Karpas-422 (cell line): ENCODE results near the gene TUBGCP6. TPM values are rescaled to one million over a fixed set of nuclear protein-coding genes. Genes with fewer than 3 reads are reported as not detected.

Experiments
- DNase-seq: peaks from one replicate; pipeline ENCODE4 v3.0.0-alpha.2; 2015
- H2AFZ ChIP-seq: fragments of 200-600 bp; sonication (generic); 2 replicates; pipeline ENCODE4 v1.6.1; 2014; ENCODE audit warnings: antibody characterized with exemption, low read length, mixed read lengths
- H3K27ac ChIP-seq: fragments of 200-600 bp; sonication (generic); 2 replicates; pipeline ENCODE4 v1.5.1; 2014; ENCODE audit warnings: mild to moderate bottlenecking, low read length, moderate library complexity
- H3K27me3 ChIP-seq: fragments of 200-600 bp; sonication (generic); 2 replicates; pipeline ENCODE4 v1.6.1; 2014; ENCODE audit warnings: low read length, mixed read lengths
- H3K36me3 ChIP-seq: fragments of 200-600 bp; sonication (generic); 2 replicates; pipeline ENCODE4 v1.6.1; 2014; ENCODE audit warnings: low read length, mixed read lengths; ENCODE audit not compliant: insufficient read depth
- H3K4me1 ChIP-seq: fragments of 200-600 bp; sonication (generic); 2 replicates; pipeline ENCODE4 v1.6.1; 2014; ENCODE audit warnings: mild to moderate bottlenecking, low read length, mixed read lengths
- H3K4me2 ChIP-seq: fragments of 200-600 bp; sonication (generic); 2 replicates; pipeline ENCODE4 v1.6.1; 2014; ENCODE audit warnings: low read length, low read depth, mild to moderate bottlenecking; ENCODE audit not compliant: poor library complexity, severe bottlenecking
- H3K4me3 ChIP-seq: fragments of 200-600 bp; sonication (generic); 2 replicates; pipeline ENCODE4 v1.5.1; 2014; ENCODE audit warnings: mild to moderate bottlenecking, antibody characterized with exemption, low read length, mixed read lengths
- H3K79me2 ChIP-seq: fragments of 200-600 bp; sonication (generic); 2 replicates; pipeline ENCODE4 v1.6.1; 2014; ENCODE audit warnings: mild to moderate bottlenecking, low read length, mixed read lengths
- H3K9ac ChIP-seq: fragments of 200-600 bp; sonication (generic); 2 replicates; pipeline ENCODE4 v1.6.0; 2014; ENCODE audit warnings: low read length
- H3K9me2 ChIP-seq: fragments of 200-600 bp; sonication (generic), shearing (Covaris generic); replicated peaks from 2 replicates; pipeline ENCODE4 v1.6.0; 2014; ENCODE audit warnings: mild to moderate bottlenecking, low read length, moderate library complexity; ENCODE audit not compliant: insufficient read depth
- H3K9me3 ChIP-seq: fragments of 300-700, 200-600 bp; sonication (generic); 2 replicates; pipeline ENCODE4 v1.6.1; 2014; ENCODE audit warnings: low read length, mixed read lengths
- H4K20me1 ChIP-seq: fragments of 200-600 bp; sonication (generic); 2 replicates; pipeline ENCODE4 v1.6.1; 2014; ENCODE audit warnings: mild to moderate bottlenecking, antibody characterized with exemption, low read length, low read depth; ENCODE audit not compliant: insufficient read depth
- total RNA-seq: library from RNA; depleted of rRNA; stranded (reverse); fragments of >200 nt; shearing (Covaris generic); gene quantifications from 2 replicates; pipeline ENCODE4 v1.2.3, GENCODE V29; 2014; ENCODE audit warnings: low replicate concordance

Gene TUBGCP6
- total RNA-seq, 1 experiment from 2014 or later, result 16.9 TPM

GRCh38 chr22:50222508-50222907 lies 22.3 kb downstream of the TUBGCP6 start:
- Histone ChIP-seq H3K9ac (no peak overlapping the region), H4K20me1 (no peaks in the 10 kb centered on the region), H3K4me3 (no peak overlapping the region), H2AFZ (no peak overlapping the region), H3K9me3 (no peaks in the 10 kb centered on the region), H3K36me3 (peaks cover 6% of the 10 kb centered on the region), H3K4me1 (peaks cover 3% of the 10 kb centered on the region), H3K9me2 (no peaks in the 10 kb centered on the region), H3K79me2 (no peaks in the 10 kb centered on the region), H3K27me3 (no peaks in the 10 kb centered on the region), H3K27ac (no peak overlapping the region), H3K4me2 (no peak overlapping the region)
- no peak for DNase-seq

GRCh38 chr22:50221410-50222300 lies 23.2 kb downstream of the TUBGCP6 start:
- no peak overlapping the region for H3K4me3 ChIP-seq
- H3K9ac ChIP-seq, result no peak overlapping the region
- peaks cover 6% of the 10 kb centered on the region for H3K4me1 ChIP-seq
- no peak overlapping the region for H3K27ac ChIP-seq
- peak; percentile 64 for DNase-seq
- H3K79me2 ChIP-seq, result no peaks in the 10 kb centered on the region
- H3K9me2 ChIP-seq, result no peaks in the 10 kb centered on the region
- H3K4me2 ChIP-seq, result no peak overlapping the region
- H2AFZ ChIP-seq, result no peak overlapping the region
- no peaks in the 10 kb centered on the region for H3K9me3 ChIP-seq
- H3K36me3 ChIP-seq, result peaks cover 6% of the 10 kb centered on the region
- H3K27me3 ChIP-seq, result no peaks in the 10 kb centered on the region
- no peaks in the 10 kb centered on the region for H4K20me1 ChIP-seq

GRCh38 chr22:50220603-50221409 lies 24.0 kb downstream of the TUBGCP6 start:
- no peaks in the 10 kb centered on the region for H3K9me3 ChIP-seq
- H3K9ac ChIP-seq, result no peak overlapping the region
- no peaks in the 10 kb centered on the region for H4K20me1 ChIP-seq
- no peaks in the 10 kb centered on the region for H3K79me2 ChIP-seq
- H3K4me3 ChIP-seq, result no peak overlapping the region
- no peak overlapping the region for H2AFZ ChIP-seq
- no peaks in the 10 kb centered on the region for H3K27me3 ChIP-seq
- no peaks in the 10 kb centered on the region for H3K9me2 ChIP-seq
- H3K4me2 ChIP-seq, result no peak overlapping the region
- H3K4me1 ChIP-seq, result peaks cover 6% of the 10 kb centered on the region
- H3K36me3 ChIP-seq, result peaks cover 7% of the 10 kb centered on the region
- DNase-seq, result no peak
- no peak overlapping the region for H3K27ac ChIP-seq

- Histone ChIP-seq H3K9me2 (no peaks in the 10 kb centered on the region), H2AFZ (no peak overlapping the region), H3K36me3 (peaks cover 11% of the 10 kb centered on the region), H3K9ac (no peak overlapping the region), H3K79me2 (peaks cover 3% of the 10 kb centered on the region), H3K27ac (no peak overlapping the region), H3K9me3 (no peaks in the 10 kb centered on the region), H3K4me3 (no peak overlapping the region), H3K27me3 (no peaks in the 10 kb centered on the region), H3K4me2 (no peak overlapping the region), H3K4me1 (peaks cover 6% of the 10 kb centered on the region), H4K20me1 (peaks cover 2% of the 10 kb centered on the region; the same call in 1 of the 2 replicates)
- DNase-seq, result no peak
These were observed 24.8 kb downstream of the TUBGCP6 start for GRCh38 chr22:50219800-50220602.

GRCh38 chr22:50218996-50219727 lies 25.7 kb downstream of the TUBGCP6 start:
- no peak overlapping the region for H3K9ac ChIP-seq
- no peaks in the 10 kb centered on the region for H3K27me3 ChIP-seq
- no peak overlapping the region for H3K27ac ChIP-seq
- peaks cover 14% of the 10 kb centered on the region for H3K36me3 ChIP-seq
- no peak overlapping the region for H3K4me3 ChIP-seq
- H3K9me3 ChIP-seq, result no peaks in the 10 kb centered on the region
- no peak overlapping the region for H2AFZ ChIP-seq
- H3K4me1 ChIP-seq, result peaks cover 6% of the 10 kb centered on the region
- peaks cover 7% of the 10 kb centered on the region for H3K79me2 ChIP-seq
- H3K4me2 ChIP-seq, result no peak overlapping the region
- peaks cover 6% of the 10 kb centered on the region; the same call in 1 of the 2 replicates for H4K20me1 ChIP-seq
- H3K9me2 ChIP-seq, result no peaks in the 10 kb centered on the region
- DNase-seq, result no peak

GRCh38 chr22:50218153-50218995 lies 26.4 kb downstream of the TUBGCP6 start:
- Histone ChIP-seq H3K79me2 (peaks cover 12% of the 10 kb centered on the region), H3K27me3 (no peaks in the 10 kb centered on the region), H3K9me2 (no peaks in the 10 kb centered on the region), H3K4me1 (peaks cover 6% of the 10 kb centered on the region), H3K36me3 (peaks cover 16% of the 10 kb centered on the region), H3K9ac (no peak overlapping the region), H4K20me1 (peaks cover 6% of the 10 kb centered on the region; the same call in 1 of the 2 replicates), H3K9me3 (no peaks in the 10 kb centered on the region), H3K4me3 (no peak overlapping the region), H3K4me2 (no peak overlapping the region), H3K27ac (no peak overlapping the region), H2AFZ (no peak overlapping the region)
- no peak for DNase-seq

- Histone ChIP-seq H3K27ac (no peak overlapping the region), H3K4me1 (peaks cover 6% of the 10 kb centered on the region), H3K4me3 (no peak overlapping the region), H3K79me2 (peaks cover 18% of the 10 kb centered on the region), H2AFZ (no peak overlapping the region), H3K27me3 (no peaks in the 10 kb centered on the region), H3K9ac (no peak overlapping the region), H3K9me2 (no peaks in the 10 kb centered on the region), H3K9me3 (no peaks in the 10 kb centered on the region), H4K20me1 (peaks cover 6% of the 10 kb centered on the region; the same call in 1 of the 2 replicates), H3K36me3 (peaks cover 19% of the 10 kb centered on the region), H3K4me2 (no peak overlapping the region)
- no peak for DNase-seq
These were observed 27.2 kb downstream of the TUBGCP6 start for GRCh38 chr22:50217543-50218152.
